Gastroesophageal sphincter (tissue), 4 donors: Measurements from ENCODE around the gene SLC39A12. TPM values are rescaled to one million over a fixed set of nuclear protein-coding genes. Genes with fewer than 3 reads are reported as not detected.

ENCODE experiments used
- ATAC-seq: fragments of 150-250 bp; one replicate; pipeline ENCODE4 v1.9.1; 2016; ENCODE audit warnings: mild to moderate bottlenecking, moderate library complexity
- H3K27ac ChIP-seq, 4 donors: fragments of 200-600 bp; sonication (generic) in 3 of 4; 1 replicate in 3 of 4; 2 replicates in 1 of 4; pipeline ENCODE4 v1.5.1; 2016 to 2019
- H3K27me3 ChIP-seq: fragments of 200-600 bp; sonication (generic); one replicate; pipeline ENCODE4 v1.5.1; 2019
- H3K36me3 ChIP-seq, 2 donors: fragments of 200-600 bp; sonication (generic); one replicate each; pipeline ENCODE4 v1.5.1; 2019; ENCODE audit warnings: control low read depth in 1 of 2
- H3K4me1 ChIP-seq, 3 donors: fragments of 200-600 bp; sonication (generic); 1 replicate in 2 of 3; 2 replicates in 1 of 3; pipeline ENCODE4 v1.5.1; 2016 to 2019; ENCODE audit warnings: control low read depth in 2 of 3
- H3K4me3 ChIP-seq, 2 donors: fragments of 200-600 bp; sonication (generic); one replicate each; pipeline ENCODE4 v1.5.1; 2019; ENCODE audit warnings: mild to moderate bottlenecking in 1 of 2, moderate library complexity in 1 of 2
- H3K9me3 ChIP-seq, 3 donors: fragments of 200-600 bp; sonication (generic); one replicate each; pipeline ENCODE4 v1.5.1; 2017 to 2019; ENCODE audit warnings: control low read depth in 2 of 3
- EP300 ChIP-seq: sonication (generic); formaldehyde crosslinking; IDR thresholded peaks from one replicate; pipeline ENCODE4 v1.6.1; 2017; ENCODE audit warnings: antibody characterized with exemption, mild to moderate bottlenecking
- POLR2A ChIP-seq, 2 donors: fragments of 450-650 bp; IDR thresholded peaks; one replicate each; pipeline ENCODE4 v1.6.1; 2017; ENCODE audit warnings: antibody characterized with exemption in 2 of 2, mild to moderate bottlenecking in 2 of 2, moderate library complexity in 1 of 2
- POLR2AphosphoS5 ChIP-seq: sonication (generic); formaldehyde crosslinking; IDR thresholded peaks from one replicate; pipeline ENCODE4 v1.6.1; 2017; ENCODE audit warnings: antibody characterized with exemption
- WGBS, 2 donors: methylation state at CpG; one replicate each; pipeline ENCODE4 v1.1.5; 2018; ENCODE audit warnings: low coverage in 1 of 2; 5-methylcytosine and 5-hydroxymethylcytosine counted together
- total RNA-seq, 4 donors: library from RNA; depleted of rRNA; stranded (reverse); fragments of >200 nt; gene quantifications; one replicate each; pipeline ENCODE4 v1.1.0, GENCODE V29; 2016
- TF ChIP-seq, protein P1 (sequence below), 4 experiments: fragments of 200-600 bp in 2 of 4; fragments of 450-650 bp in 2 of 4; sonication (generic) in 1 of 4; IDR thresholded peaks; one replicate each; pipeline ENCODE4 v1.5.1; 2017 to 2019; ENCODE audit warnings: antibody characterized with exemption in 4 of 4, mild to moderate bottlenecking in 2 of 4, moderate library complexity in 2 of 4

Gene SLC39A12
- total RNA-seq, 4 donors from 2014 or later, result 0.12 TPM; not detected in 3

DNA sequence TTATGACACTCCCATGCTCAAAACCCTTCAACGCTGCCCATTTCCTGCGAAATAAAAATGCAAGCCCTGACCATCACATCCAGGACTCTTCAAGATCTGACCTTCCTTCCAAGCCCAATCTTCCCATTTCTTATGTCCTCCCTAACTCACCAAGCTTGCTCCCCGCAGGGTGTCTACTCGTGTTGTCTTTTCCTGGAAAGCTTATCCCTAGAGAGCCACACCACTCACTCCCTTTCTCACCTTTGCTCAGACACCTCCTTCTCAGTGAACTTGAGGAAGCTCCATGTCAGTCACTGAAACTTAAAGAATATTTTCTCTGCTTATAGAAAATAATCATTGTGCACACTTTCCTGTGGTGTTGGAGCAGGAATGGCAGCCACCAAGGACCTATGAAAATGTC is 134.1 kb downstream of the SLC39A12 start:
- Histone ChIP-seq H3K27ac (peak overlapping the region in 3 of 4 donors; percentile 43 to 65 (median 60)), H3K4me3 (no peak overlapping the region), H3K36me3 (no peaks in the 10 kb centered on the region), H3K9me3 (no peaks in the 10 kb centered on the region), H3K4me1 (peaks cover 2 to 27% (median 3%) of the 10 kb centered on the region in 3 donors), H3K27me3 (no peaks in the 10 kb centered on the region)
- TF ChIP-seq POLR2AphosphoS5, result no peak
- no peak for TF ChIP-seq EP300
- TF ChIP-seq, protein P1, sequence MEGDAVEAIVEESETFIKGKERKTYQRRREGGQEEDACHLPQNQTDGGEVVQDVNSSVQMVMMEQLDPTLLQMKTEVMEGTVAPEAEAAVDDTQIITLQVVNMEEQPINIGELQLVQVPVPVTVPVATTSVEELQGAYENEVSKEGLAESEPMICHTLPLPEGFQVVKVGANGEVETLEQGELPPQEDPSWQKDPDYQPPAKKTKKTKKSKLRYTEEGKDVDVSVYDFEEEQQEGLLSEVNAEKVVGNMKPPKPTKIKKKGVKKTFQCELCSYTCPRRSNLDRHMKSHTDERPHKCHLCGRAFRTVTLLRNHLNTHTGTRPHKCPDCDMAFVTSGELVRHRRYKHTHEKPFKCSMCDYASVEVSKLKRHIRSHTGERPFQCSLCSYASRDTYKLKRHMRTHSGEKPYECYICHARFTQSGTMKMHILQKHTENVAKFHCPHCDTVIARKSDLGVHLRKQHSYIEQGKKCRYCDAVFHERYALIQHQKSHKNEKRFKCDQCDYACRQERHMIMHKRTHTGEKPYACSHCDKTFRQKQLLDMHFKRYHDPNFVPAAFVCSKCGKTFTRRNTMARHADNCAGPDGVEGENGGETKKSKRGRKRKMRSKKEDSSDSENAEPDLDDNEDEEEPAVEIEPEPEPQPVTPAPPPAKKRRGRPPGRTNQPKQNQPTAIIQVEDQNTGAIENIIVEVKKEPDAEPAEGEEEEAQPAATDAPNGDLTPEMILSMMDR (IDR thresholded peaks at IDR 0.05), result no peak
- TF ChIP-seq POLR2A (IDR thresholded peaks at IDR 0.05), result no peak
- WGBS, 2 donors, result 90 to 91% methylated on average over 2 to 4 of the region's 4 CpGs
- ATAC-seq, result no peak

DNA sequence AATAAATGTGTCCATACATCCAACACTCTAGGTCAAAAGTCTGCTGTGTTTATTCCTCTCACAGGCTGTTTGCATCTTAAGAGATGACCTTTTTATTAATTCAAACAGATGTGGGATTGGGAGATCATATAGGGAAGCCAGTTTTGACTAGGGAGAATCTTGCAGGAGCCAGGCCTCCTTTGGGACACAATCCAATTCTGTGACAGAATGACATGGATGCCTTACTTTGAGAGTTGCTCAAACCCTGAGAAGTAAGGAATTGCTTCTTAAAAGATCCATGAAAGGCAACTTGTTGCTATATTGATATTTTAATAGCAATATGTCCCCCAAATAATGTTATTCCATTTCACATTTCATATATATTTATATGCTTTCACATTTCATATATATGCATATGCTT is 135.0 kb downstream of the SLC39A12 start:
- no peaks in the 10 kb centered on the region for H3K9me3 ChIP-seq
- no peak overlapping the region for H3K4me3 ChIP-seq
- peak overlapping the region in 3 of 4 donors; percentile 59 to 65 (median 60) for H3K27ac ChIP-seq
- peaks cover 2 to 27% (median 3%) of the 10 kb centered on the region in 3 donors for H3K4me1 ChIP-seq
- ATAC-seq, result no peak
- no peaks in the 10 kb centered on the region for H3K27me3 ChIP-seq
- TF ChIP-seq, protein P1 (IDR thresholded peaks at IDR 0.05), result no peak
- no peak for TF ChIP-seq EP300
- no peak for TF ChIP-seq POLR2AphosphoS5
- TF ChIP-seq POLR2A (IDR thresholded peaks at IDR 0.05), result no peak
- H3K36me3 ChIP-seq, result no peaks in the 10 kb centered on the region

DNA sequence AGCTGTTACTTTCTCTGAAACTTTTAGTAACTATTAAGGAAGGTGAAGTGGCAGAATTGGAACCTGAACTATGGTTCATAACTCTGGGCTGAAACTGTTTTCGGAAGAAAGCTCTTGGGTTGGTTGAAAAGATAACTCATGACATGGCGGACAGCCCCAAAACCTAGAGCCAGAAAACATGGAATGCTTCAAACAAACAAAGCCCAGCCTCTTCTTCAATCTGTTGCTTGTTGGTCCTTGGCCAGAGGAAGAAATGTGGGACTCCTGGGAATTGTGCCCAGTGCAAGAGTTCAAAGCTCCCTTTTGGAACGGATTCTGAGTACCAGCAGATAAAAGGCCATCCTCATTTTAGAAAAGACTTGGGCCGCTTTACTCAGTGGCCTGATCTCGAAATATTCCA is 135.6 kb downstream of the SLC39A12 start:
- WGBS, 2 donors, result 24 to 36% methylated on average over 5 of the region's 5 CpGs

More for the DNA sequence above, 135.6 kb downstream of the SLC39A12 start:
- Histone ChIP-seq H3K36me3 (no peaks in the 10 kb centered on the region), H3K9me3 (no peaks in the 10 kb centered on the region), H3K4me1 (peaks cover 2 to 27% (median 3%) of the 10 kb centered on the region in 3 donors), H3K27ac (peak overlapping the region in 3 of 4 donors; percentile 59 to 65 (median 60)), H3K27me3 (no peaks in the 10 kb centered on the region), H3K4me3 (no peak overlapping the region)
- TF ChIP-seq EP300 (no peak), POLR2A (IDR thresholded peaks at IDR 0.05) (no peak), POLR2AphosphoS5 (no peak)
- TF ChIP-seq, protein P1 (IDR thresholded peaks at IDR 0.05), result no peak
- ATAC-seq, result peak; percentile 58

Other genes starting within 250 kb of the SLC39A12 start
- gene TMEM236, start 199.7 kb upstream of the SLC39A12 start, total RNA-seq, result 1 to 10 TPM in 1 of 4 donors, under 1 TPM in 3; 0.16 to 1.6 (median 0.63) TPM
- 10 to 100 TPM in 3 of 4 donors, 1 to 10 TPM in 1; 9.8 to 88.6 (median 50.3) TPM for gene MRC1, start 142.6 kb upstream of the SLC39A12 start, total RNA-seq
- gene CACNB2, start 188.5 kb downstream of the SLC39A12 start, total RNA-seq, result 100 to 1,000 TPM in 2 of 4 donors, 10 to 100 TPM in 2; 60.3 to 158 (median 89.1) TPM